ENCODE results near the gene ATP6V0E2.
"Not testable (repeated sequence)": the region's sequence is repeated elsewhere in the genome, so short reads cannot be mapped to it uniquely, and the experiment has no call there.

Gene ATP6V0E2

GRCh38 chr7:149873074-149873969 lies at the start of gene ATP6V0E2:
Gene ATP6V0E2 (plus strand): TSS chr7:149873969. CDS start chr7:149874066, 97 bp downstream.
- peak; percentile 96 for DNase-seq

DNA sequence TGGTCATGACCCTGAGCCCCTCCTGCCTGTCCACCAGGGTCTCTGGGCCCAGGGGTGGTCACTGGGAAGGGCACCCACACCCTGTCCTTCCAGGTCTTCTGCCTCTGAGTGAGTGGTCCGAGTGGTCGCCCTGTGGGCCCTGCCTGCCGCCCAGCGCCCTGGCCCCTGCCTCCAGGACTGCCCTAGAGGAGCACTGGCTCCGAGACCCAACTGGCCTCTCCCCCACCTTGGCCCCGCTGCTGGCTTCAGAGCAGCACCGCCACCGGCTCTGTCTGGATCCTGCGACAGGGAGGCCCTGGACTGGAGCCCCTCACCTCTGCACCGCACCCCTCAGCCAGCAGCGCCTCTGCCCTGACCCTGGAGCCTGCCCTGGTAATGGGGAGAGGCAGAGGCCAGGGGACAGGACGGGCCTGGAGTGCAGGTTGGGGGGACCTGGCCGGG lies 49.4 kb upstream of the ATP6V0E2 start:
- no peak for DNase-seq

GRCh38 chr7:149824748-149825566 lies 48.8 kb upstream of the ATP6V0E2 start:
- DNase-seq, result peak; percentile 24

DNA sequence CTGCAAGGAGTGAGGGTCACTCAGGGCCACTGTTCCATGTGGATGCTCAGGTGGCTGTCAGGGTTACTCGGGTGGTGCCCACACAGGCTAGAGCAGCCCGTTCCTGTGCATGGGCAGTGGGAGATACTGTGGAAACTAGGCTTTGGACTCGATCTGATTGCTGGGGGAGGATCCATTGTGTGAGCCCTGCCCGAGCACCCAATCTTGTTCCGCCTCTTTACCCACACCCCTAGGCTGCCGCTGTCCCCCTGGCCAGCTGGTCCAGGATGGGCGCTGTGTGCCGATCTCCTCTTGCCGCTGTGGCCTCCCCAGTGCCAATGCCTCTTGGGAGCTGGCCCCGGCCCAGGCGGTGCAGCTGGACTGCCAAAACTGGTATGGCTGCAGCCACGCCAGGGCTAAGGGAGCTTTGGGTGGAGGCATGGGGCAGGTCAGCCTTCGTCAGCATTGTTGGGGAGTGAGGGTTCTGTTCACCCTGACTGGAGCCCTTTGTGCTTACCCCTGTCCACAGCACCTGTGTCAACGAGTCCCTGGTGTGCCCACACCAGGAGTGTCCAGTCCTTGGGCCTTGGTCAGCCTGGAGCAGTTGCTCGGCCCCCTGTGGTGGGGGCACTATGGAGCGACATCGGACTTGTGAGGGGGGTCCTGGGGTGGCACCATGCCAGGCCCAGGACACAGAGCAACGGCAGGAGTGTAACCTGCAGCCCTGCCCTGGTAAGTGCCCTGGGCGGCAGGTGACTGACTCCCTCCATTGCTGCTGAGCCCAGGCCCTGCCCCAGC lies 48.0 kb upstream of the ATP6V0E2 start:
- no peak for DNase-seq

DNA sequence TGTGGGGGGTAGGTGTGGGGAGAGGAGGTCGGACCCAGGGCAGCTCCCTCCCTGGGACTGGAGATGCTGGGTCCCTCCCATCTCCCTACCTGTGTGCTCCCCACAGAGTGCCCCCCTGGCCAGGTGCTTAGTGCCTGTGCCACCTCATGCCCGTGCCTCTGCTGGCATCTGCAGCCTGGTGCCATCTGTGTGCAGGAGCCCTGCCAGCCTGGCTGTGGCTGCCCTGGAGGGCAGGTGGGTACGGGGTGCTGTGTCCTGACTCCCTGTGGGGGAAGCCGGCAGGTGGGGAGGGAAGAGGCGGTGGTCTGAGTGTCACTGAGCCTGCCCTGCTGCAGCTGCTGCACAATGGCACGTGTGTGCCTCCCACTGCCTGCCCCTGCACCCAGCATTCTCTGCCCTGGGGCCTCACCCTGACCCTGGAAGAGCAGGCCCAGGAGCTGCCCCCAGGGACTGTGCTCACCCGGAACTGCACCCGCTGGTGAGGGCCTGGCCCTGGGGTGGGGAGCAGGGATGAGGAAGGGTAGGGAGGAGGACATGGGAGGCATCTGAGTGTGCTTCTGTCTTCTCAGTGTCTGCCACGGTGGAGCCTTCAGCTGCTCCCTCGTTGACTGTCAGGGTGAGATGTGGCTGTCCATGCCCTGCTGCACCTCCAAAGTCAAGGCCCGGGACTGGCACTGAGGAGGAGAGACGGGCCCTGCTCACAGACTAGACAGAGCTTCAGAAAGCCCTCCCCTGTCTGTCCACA lies 47.3 kb upstream of the ATP6V0E2 start:
- peak; percentile 17 for DNase-seq

DNA sequence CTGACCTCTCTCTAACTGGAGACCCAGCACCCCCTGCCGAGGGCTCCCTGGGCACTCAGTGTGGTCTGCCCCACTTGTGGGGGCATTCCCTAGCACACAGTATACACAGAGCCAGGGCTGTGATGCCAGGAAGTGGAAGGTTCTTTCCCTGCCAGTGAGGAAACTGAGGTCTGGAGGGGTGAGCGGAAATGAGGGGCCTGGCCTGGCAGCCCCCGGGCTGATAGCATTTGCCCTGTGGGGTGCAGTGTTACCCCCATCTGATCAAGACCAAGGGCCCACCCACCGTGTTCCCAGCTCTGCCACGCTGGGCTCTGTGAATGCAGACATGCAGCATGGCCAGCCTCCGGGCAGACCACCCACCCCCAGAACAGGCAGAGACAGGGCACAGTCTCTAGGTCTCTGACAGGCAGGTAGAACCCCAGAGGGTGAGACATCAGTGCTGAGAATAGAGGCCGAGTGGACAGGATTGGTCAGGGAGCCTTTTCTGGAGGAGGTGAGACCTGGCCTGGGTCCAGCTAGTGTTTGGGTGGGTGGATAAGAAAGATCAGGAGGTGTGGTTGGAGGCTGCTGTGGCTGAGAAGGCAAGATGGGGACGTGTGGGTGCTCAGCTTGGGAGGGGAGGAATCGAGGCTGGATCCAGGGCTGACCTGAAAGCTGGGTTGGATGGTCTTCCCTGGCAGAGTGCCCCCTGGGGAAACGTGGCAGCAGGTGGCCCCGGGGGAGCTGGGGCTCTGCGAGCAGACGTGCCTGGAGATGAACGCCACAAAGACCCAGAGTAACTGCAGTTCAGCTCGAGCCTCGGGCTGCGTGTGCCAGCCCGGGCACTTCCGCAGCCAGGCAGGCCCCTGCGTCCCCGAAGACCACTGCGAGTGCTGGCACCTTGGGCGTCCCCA lies 46.4 kb upstream of the ATP6V0E2 start:
- DNase-seq, result no peak

DNA sequence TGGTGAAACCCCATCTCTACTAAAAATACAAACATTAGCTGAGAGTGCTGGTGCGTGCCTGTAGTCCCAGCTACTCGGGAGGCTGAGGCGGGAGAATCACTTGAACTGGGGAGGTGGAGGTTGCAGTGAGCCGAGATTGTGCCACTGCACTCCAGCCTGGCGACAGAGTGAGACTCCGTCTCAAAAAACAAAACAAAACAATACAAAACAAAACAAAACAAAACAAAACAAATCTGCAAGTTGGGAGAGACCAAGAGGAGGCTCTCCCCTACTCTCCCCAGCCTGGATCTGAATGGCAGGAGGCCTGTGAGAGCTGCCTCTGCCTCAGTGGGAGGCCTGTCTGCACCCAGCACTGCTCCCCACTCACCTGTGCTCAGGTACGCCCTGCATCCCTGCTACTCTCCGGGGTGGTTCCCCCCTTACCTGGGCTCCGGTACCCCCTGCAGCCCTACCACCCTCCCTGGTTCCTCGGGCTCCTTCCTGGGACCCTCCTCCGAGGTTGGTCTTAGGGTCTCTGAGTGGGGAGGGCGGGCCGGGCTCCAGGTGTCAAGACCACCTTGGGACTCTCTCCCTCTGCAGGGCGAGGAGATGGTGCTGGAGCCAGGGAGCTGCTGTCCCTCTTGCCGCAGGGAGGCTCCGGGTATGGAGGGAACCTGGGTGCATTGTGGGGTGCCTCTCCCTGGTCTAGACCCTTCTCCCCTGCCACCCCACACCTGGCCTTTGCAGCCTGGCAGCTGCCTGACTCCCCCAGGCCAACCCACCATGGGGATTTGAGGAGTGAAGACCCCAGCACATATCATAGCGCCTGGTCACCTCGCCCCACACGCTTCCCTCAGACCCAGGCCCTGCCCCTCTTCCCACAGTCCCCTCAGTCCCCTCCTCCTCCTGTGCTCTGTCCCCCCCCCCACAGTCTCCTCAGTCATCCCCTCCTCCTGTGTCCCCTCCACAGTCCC lies 45.1 kb upstream of the ATP6V0E2 start:
- no peak for DNase-seq

GRCh38 chr7:149830527-149830926 lies 43.2 kb upstream of the ATP6V0E2 start:
- not testable (repeated sequence) for DNase-seq

DNA sequence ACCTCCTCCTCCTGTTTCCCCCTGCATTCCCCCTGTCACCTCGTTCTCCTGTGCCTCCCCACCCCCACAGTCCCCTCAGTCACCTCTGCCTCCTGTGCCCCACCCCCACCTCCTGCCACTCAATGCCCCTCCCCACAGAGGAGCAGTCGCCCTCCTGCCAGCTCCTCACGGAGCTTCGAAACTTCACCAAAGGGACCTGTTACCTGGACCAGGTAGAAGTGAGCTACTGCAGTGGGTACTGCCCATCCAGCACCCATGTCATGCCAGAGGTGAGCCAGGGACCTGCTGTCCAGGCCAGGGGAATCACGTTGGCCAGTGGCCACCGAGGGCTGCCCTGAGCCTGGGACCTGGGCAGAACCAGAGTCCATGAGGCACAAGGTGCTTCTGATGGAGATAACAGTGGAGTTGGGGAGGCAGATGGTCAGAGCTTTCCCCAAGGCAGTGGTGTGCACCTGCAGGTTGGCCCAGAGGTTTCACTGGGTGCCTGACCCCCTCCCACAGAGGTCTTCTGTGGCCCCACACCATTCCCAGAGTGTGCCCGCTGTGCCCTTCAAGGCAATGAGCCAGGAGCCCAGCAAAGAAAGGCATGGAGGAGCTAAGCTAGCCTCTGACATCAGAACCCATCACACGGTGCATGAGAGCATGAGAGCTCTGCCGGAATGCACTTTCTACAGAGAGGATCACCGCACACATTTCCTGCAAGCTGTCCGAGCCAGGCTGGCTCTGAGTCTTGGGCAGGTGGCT lies 42.6 kb upstream of the ATP6V0E2 start:
- no peak for DNase-seq

GRCh38 chr7:149831741-149832219 lies 42.0 kb upstream of the ATP6V0E2 start:
- peak; percentile 1 for DNase-seq

DNA sequence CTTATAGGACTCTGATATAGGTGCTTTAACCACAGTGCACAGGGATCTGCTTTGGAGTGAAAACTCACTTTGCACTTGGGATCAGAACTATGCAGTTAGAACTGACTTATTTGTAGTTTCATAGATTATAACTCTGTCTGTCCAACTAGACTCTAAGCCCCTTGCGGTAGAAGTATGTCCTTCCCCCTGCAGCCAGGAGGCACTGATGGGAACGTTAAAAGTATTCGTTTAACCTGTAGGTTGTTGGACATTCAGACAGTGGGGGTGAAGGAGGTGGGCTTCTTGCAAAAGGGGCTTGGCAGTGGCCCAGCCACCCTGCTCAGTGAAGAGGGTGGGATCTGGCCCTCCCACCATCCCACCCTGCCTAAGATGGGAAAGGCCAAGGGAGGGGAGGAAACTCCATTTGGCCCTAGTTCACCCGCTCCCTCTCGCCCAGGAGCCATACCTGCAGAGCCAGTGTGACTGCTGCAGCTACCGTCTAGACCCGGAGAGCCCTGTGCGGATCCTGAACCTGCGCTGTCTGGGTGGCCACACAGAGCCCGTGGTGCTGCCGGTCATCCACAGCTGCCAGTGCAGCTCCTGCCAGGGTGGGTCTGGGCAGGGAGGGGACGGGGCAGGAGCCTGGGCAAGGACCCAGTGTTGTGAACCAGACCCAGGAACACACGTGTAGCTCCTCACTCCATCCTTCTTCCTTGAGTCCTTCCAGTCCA lies 41.3 kb upstream of the ATP6V0E2 start:
- DNase-seq, result no peak

GRCh38 chr7:149833495-149834130 lies 40.2 kb upstream of the ATP6V0E2 start:
- no peak for DNase-seq

- no peak for DNase-seq
Measured at GRCh38 chr7:149834601-149835000, 39.2 kb upstream of the ATP6V0E2 start.

- DNase-seq, result no peak
Measured at GRCh38 chr7:149836434-149836833, 37.3 kb upstream of the ATP6V0E2 start.

DNA sequence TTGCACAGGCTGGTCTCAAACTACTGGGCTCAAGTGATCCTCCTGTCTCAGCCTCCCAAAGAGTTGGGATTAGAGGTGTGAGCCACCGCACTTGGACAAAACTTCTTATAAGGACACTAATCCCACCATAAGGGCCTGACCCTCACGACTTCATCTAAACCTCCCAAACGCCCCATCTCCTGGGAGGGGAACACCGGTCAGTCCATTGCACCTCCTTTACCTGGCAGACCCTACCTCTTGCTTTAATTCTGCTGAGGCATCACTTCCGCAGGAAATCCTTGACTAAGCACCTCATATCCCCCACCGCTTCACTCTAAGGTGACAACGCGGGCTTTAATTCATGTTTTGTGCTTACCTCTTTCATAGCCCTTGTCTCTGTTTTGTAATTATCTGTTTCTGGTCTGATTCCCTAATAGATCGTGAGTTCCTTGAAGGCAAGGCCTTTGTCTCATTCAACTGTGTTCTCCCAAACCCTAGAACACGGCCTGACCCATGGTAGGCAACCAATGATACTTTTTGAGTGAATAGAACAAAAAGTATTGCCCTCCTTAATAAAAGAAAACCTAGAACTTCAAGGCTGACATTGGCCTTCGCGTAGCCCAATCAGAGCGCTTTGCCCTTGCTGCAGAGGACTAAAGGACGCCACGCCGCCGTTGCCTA lies 36.1 kb upstream of the ATP6V0E2 start:
- DNase-seq, result no peak

GRCh38 chr7:149838224-149838991 lies 35.4 kb upstream of the ATP6V0E2 start, which contains the start of gene ZNF862:
Gene ZNF862 (plus strand): TSS chr7:149838375. CDS start chr7:149838612, 237 bp downstream.
- peak; percentile 87 for DNase-seq
